Keratinocyte (primary cell): ENCODE data around the gene HSPA1B.

ENCODE experiments used
- CTCF ChIP-seq, 3 experiments: IDR thresholded peaks in 1 of 3; conservative IDR thresholded peaks in 1 of 3; optimal IDR thresholded peaks in 1 of 3; 2 replicates in 2 of 3; 3 replicates in 1 of 3; pipeline versions ENCODE3 to v1.5.1; 2011; ENCODE audit warnings: low read length in 3 of 3, mild to moderate bottlenecking in 3 of 3, moderate library complexity in 2 of 3, control low read depth in 1 of 3, inconsistent platforms in 1 of 3; ENCODE audit not compliant: insufficient read depth in 2 of 3; ENCODE audit errors: extremely low read depth in 1 of 3
- EZH2 ChIP-seq: IDR thresholded peaks from one replicate; pipeline ENCODE4 v1.6.1; 2012; ENCODE audit warnings: inconsistent platforms, mild to moderate bottlenecking, low read length, moderate library complexity

GRCh38 chr6:31822036-31822821 is 5.3 kb upstream of the HSPA1B start:
- TF ChIP-seq CTCF (optimal IDR thresholded peaks at IDR 0.05 in 1 of 3, IDR thresholded peaks at IDR 0.05 in 1 of 3, conservative IDR thresholded peaks at IDR 0.05 in 1 of 3; ENCODE audit: extremely low read depth in 1 of 3, insufficient read depth in 2 of 3, low read length in 3 of 3) (no peak), EZH2 (no peak)
